ENCODE data around the gene MMP15.

- TF ChIP-seq, protein P1, sequence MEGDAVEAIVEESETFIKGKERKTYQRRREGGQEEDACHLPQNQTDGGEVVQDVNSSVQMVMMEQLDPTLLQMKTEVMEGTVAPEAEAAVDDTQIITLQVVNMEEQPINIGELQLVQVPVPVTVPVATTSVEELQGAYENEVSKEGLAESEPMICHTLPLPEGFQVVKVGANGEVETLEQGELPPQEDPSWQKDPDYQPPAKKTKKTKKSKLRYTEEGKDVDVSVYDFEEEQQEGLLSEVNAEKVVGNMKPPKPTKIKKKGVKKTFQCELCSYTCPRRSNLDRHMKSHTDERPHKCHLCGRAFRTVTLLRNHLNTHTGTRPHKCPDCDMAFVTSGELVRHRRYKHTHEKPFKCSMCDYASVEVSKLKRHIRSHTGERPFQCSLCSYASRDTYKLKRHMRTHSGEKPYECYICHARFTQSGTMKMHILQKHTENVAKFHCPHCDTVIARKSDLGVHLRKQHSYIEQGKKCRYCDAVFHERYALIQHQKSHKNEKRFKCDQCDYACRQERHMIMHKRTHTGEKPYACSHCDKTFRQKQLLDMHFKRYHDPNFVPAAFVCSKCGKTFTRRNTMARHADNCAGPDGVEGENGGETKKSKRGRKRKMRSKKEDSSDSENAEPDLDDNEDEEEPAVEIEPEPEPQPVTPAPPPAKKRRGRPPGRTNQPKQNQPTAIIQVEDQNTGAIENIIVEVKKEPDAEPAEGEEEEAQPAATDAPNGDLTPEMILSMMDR (optimal IDR thresholded peaks at IDR 0.05 in 1 of 3, IDR thresholded peaks at IDR 0.05 in 1 of 3, conservative IDR thresholded peaks at IDR 0.05 in 1 of 3; ENCODE audit: extremely low read depth in 1 of 3, insufficient read depth in 2 of 3, low read length in 3 of 3): no peak
- TF ChIP-seq EZH2 (IDR thresholded peaks at IDR 0.05; ENCODE audit: low read length): no peak
Measured at GRCh38 chr16:58045096-58045495, 19.5 kb downstream of the MMP15 start.

Data from keratinocyte (primary cell).